HG03432 (cell line): ENCODE results near the gene TMEM79.

ENCODE experiments used
- ATAC-seq: cut with Tn5 transposase; IDR thresholded peaks from one replicate; pipeline ENCODE4 v1.9.1; 2021; ENCODE audit warnings: mild to moderate bottlenecking, moderate library complexity; ENCODE audit not compliant: unreplicated experiment

TMEM79 gene

GRCh38 chr1:156262461-156263287 is 21.5 kb upstream of the TMEM79 start:
- ATAC-seq = no peak

- no peak for ATAC-seq
These were observed 20.9 kb upstream of the TMEM79 start for GRCh38 chr1:156263288-156263655.

- ATAC-seq = no peak
These were observed 18.1 kb upstream of the TMEM79 start for GRCh38 chr1:156266051-156266450.

DNA sequence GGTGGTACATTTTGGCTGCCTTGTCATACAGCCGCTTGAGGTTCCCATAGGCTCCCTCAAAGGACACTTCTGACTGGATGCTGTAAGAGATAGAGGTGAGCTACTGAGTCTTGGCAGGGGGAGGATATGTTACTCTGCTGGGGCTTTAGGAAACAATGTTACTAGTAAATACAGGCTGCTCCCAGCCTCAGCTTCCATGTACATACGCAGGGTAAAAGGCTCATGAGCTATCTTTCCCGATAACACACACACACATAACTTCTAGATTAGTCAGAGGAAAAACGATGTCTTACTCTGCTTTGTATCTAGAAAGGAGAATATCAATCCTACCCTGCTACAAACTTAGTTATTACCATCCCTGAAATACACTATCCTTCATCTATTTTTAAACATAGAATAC is 15.8 kb upstream of the TMEM79 start:
- no peak for ATAC-seq

- ATAC-seq = no peak
These were observed 13.8 kb upstream of the TMEM79 start for GRCh38 chr1:156270314-156270713.

DNA sequence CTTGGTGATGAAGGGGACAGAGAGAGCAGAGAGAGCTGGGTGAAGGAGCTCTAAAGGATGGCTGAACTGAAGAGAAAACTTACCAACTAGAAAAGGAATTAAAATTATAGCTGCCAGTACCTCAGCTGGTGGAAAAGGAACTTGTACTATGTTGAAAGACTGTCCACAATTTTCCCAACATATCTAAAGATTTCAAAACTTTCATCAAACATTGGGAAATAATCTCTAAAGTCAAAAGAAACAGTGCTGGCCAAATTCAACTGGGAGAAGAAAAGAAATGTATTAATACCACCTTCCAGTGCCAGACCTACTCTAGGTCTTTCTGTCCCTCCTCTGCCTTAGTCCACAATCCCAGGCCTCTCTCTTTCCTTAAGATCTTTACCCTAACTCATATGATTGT is 7.6 kb upstream of the TMEM79 start:
- ATAC-seq = no peak

DNA sequence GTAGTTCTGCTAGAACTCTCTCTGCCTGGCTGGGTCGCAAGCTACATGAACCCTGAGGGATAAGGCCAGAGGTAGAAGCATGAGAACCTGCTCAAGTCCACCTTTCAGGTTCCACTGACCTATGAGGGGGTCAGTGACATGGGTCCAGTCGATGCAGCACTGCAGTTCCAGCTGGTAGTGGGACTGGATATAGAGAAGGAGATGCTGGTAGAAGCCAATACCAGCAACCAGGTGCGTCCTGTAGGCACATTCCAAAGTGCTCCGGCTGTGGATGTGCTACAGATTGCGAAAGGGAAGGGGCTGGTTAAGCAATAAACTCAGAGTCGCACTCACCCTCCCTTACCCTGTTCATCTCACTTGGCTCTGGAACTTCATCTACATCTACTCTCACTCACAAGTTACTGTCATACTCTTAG is 7.2 kb upstream of the TMEM79 start:
- no peak for ATAC-seq

GRCh38 chr1:156279837-156280236 is 4.3 kb upstream of the TMEM79 start:
- no peak for ATAC-seq

DNA sequence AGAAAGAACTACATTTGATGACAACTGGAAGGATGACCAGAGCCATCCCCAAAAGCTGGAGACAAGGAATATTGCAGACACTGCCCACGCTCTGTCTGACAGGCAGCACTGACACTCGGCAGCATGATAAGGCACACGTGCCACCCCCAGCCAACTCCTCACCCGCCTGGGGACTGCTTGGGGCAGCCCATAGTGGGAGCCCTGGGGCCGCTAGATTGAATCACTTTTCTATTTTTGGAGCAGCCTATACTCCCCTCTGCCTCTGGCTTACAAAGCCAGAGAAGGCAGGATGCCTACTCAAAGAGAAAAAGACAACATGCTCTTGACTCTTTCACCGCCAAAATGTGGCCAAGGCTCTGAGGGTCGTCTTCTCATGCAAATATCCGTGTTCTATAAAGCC is 2.8 kb upstream of the TMEM79 start:
- peak; percentile 42 for ATAC-seq

GRCh38 chr1:156281693-156282478 is 2.2 kb upstream of the TMEM79 start:
- ATAC-seq = peak; percentile 19

GRCh38 chr1:156282479-156283222 is 1.5 kb upstream of the TMEM79 start, which contains the start of gene SMG5:
Gene SMG5, minus strand, starts transcription at chr1:156282825. Its CDS starts 145 bp downstream, at chr1:156282680.
- peak; percentile 79 for ATAC-seq

GRCh38 chr1:156283521-156283920 is 604 bp upstream of the TMEM79 start:
- ATAC-seq = no peak

DNA sequence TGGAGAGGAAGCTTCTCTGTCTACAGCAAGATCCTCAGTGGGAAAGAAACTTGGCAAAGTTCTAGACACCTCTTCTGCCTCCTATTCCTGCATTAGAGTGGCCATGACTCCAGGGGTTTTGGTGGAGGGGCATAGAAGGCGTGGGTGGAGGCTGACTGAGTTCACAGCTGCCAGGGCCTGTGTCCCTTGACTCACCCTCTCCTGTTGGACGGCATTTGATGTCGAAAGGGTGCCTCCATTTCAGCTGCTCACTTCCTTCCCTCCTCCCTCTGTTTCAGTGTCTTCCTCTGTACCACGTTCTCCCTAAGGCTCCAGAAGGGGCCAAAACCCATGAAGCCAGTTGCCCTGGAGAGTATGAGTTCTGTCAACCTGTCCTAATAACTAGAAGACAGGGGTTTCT is 632 bp downstream of the TMEM79 start:
- ATAC-seq = no peak

DNA sequence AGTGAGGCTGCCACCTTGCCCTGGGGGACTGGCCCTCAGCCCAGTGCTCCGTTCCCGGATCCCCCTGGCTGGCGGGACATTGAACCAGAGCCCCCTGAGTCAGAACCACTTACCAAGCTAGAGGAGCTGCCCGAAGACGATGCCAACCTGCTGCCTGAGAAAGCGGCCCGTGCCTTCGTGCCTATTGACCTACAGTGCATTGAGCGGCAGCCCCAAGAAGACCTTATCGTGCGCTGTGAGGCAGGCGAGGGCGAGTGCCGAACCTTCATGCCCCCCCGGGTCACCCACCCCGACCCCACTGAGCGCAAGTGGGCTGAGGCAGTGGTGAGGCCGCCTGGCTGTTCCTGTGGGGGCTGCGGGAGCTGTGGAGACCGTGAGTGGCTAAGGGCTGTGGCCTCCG is 1.3 kb downstream of the TMEM79 start:
- ATAC-seq = no peak

DNA sequence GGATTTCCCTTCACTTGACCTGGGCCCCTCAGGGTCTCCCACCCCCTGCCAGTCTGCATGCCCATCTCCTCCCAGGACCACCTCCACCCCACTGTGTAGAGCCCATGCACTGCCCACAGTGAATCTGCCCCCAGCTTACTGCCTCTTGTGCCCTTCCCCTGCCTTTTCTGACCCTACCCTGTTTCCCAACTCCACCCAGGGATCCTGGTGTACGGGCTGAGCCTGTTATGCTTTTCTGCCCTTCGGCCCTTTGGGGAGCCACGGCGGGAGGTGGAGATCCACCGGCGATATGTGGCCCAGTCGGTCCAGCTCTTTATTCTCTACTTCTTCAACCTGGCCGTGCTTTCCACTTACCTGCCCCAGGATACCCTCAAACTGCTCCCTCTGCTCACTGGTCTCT is 1.9 kb downstream of the TMEM79 start:
- ATAC-seq = no peak

- no peak for ATAC-seq
These were observed 5.7 kb downstream of the TMEM79 start for GRCh38 chr1:156289857-156290256.

DNA sequence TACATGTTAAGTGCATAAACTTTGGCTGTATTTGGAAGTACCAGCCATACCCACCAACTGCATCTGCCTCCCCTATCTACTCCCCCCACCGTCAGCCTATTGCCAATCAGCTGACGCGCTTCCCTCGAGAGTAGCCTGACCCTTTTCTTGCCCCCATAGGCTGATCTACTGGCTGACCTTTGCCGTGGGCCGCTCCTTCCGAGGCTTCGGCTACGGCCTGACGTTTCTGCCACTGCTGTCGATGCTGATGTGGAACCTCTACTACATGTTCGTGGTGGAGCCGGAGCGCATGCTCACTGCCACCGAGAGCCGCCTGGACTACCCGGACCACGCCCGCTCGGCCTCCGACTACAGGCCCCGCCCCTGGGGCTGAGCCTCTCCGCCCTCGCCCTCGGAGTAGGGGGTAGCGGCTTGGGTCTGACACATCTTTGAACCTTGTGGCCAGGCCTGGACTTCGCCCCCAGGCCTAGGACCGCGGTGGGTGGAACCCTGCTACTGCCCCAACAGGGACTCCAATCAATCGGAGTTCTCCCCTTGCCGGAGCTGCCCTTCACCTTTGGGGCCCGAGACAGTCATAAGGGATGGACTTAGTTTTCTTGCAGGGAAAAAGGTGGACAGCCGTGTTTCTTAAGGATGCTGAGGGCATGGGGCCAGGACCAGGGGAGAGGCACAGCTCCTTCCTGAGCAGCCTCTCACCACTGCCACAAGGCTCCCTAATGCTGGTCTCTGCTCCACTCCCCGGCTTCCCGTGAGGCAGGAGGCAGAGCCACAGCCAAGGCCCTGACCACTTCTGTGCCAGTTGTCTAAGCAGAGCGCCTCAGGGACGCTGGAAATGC is 7.3 kb downstream of the TMEM79 start:
- no peak for ATAC-seq

- no peak for ATAC-seq
These were observed 8.9 kb downstream of the TMEM79 start for GRCh38 chr1:156293098-156293434.

DNA sequence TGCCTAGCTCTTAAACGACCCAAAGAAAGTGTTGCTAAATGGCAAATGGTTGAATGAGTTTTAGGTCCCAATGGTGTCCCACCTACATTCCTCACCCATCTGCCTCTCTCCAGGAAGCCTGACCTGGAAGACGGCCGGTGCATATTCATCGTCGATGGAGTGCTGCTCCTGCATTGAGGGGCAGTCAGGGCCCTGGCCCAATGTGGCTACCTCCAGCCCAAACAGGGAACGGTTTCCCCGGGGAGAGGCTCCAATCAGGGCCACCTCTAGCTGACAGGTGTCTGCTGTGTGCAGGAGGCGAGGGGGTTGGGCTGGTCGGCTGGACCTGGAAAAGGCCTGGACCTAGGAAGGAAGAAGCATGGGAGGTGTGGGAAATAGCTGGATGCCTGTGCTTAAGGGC is 9.8 kb downstream of the TMEM79 start:
- ATAC-seq = no peak

GRCh38 chr1:156295391-156295947 is 11.3 kb downstream of the TMEM79 start, which contains the start of gene GLMP:
Gene GLMP, minus strand, starts transcription at chr1:156295679. Its CDS starts 34 bp downstream, at chr1:156295645.
- ATAC-seq = peak; percentile 62
